Fibroblast of the aortic adventitia (primary cell): ENCODE results near the gene KRT35. TPM values are rescaled to one million over a fixed set of nuclear protein-coding genes. Genes with fewer than 3 reads are reported as not detected.

Source experiments
- DNase-seq: peaks from one replicate; pipeline ENCODE4 v3.0.0-alpha.2; 2010; ENCODE audit warnings: low read depth
- H3K4me3 ChIP-seq: 2 replicates; pipeline ENCODE4 v1.5.1; 2011; ENCODE audit warnings: low read depth, mild to moderate bottlenecking, control low read depth, low read length, moderate library complexity
- CTCF ChIP-seq: IDR thresholded peaks from 2 replicates; pipeline ENCODE4 v1.5.1; 2011; ENCODE audit warnings: mild to moderate bottlenecking, low read length, control low read depth, inconsistent platforms; ENCODE audit not compliant: insufficient read depth
- total RNA-seq: library from RNA; depleted of rRNA; stranded (reverse); fragments of >200 nt; gene quantifications from 2 replicates; pipeline ENCODE4 v1.2.3, GENCODE V29; 2012; ENCODE audit warnings: low replicate concordance

Gene KRT35
- total RNA-seq, 1 donor = not detected

- no peak overlapping the region for H3K4me3 ChIP-seq
- no peak for TF ChIP-seq CTCF
- no peak for DNase-seq
Measured at GRCh38 chr17:41456204-41456603, 24.7 kb downstream of the KRT35 start.

GRCh38 chr17:41455236-41455635 is 25.7 kb downstream of the KRT35 start:
- no peak for TF ChIP-seq CTCF
- DNase-seq = peak; percentile 46
- H3K4me3 ChIP-seq = no peak overlapping the region

DNA sequence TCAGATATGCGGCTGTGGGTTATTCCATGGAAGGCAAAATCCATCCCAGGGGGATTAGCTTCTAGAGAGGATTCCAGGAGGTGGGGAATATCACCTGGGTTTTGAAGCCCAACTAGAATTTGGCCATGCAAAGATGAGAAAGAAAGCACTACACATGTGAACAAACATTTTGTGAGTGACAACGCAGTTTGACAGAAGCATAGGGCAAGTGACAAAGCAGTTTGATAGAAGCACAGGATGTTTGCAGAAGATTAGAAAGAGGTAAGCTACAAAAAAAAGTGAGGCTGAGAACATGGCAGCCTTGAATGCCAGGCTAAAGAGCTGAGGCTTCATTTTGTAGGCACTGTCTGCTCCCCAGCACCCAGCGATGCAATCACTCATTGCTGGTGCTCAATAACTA is 27.9 kb downstream of the KRT35 start:
- DNase-seq = no peak
- H3K4me3 ChIP-seq = no peak overlapping the region
- TF ChIP-seq CTCF = no peak

GRCh38 chr17:41452281-41452680 is 28.7 kb downstream of the KRT35 start:
- no peak for TF ChIP-seq CTCF
- no peak for DNase-seq
- H3K4me3 ChIP-seq = no peak overlapping the region

- no peak for TF ChIP-seq CTCF
- DNase-seq = peak; percentile 59
- H3K4me3 ChIP-seq = no peak overlapping the region
Measured at GRCh38 chr17:41451154-41451728, 29.7 kb downstream of the KRT35 start.

- DNase-seq = no peak
- no peak overlapping the region for H3K4me3 ChIP-seq
- no peak for TF ChIP-seq CTCF
Measured at GRCh38 chr17:41449008-41449407, 31.9 kb downstream of the KRT35 start.

DNA sequence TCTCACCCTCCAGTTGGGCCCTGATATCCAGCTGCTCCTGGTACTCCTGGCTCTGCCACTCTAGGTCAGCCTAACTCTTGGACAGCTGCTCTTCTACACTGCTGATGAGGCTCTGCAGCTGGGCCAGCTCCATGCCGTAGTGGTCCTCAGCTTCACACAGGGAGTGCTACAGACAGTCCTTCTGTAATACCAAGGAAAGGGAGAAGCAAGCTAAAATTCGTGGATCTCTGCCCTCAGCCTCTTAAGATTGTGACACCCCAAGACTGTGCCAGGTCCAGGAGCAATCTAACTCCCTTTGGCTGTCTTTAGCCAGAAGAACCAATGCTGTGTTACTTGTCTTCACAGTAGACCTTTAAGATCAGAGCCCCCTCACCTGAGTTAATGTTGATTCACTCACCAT is 32.4 kb downstream of the KRT35 start:
- DNase-seq = no peak
- no peak for TF ChIP-seq CTCF
- H3K4me3 ChIP-seq = no peak overlapping the region
